K562 (cell line): ENCODE results near the gene CD84. TPM values are rescaled to one million over a fixed set of nuclear protein-coding genes. Genes with fewer than 3 reads are reported as not detected.

Source experiments
- ARID3A ChIP-seq: IDR thresholded peaks from 2 replicates; pipeline ENCODE4 v1.6.1; 2012; ENCODE audit warnings: low read depth, low read length, improper control_type of control experiment, borderline replicate concordance
- ARNT ChIP-seq, 2 experiments: fragments of 450-650 bp; IDR thresholded peaks; 2 replicates each; pipeline ENCODE4 v1.6.1; 2016; ENCODE audit warnings: mild to moderate bottlenecking in 1 of 2
- ATF4 ChIP-seq: fragments of 450-650 bp; formaldehyde crosslinking; IDR thresholded peaks from 2 replicates; pipeline ENCODE4 v1.4.0; 2022; ENCODE audit warnings: mild to moderate bottlenecking, moderate library complexity
- DPF2 ChIP-seq: fragments of 450-650 bp; IDR thresholded peaks from 2 replicates; pipeline ENCODE4 v1.6.1; 2016
- EGR1 ChIP-seq: fragments of 450-650 bp; conservative IDR thresholded peaks from 2 replicates; pipeline ENCODE4 v1.6.1; 2017; ENCODE audit warnings: mild to moderate bottlenecking
- FIP1L1 ChIP-seq: fragments of 200-400 bp; formaldehyde crosslinking; IDR thresholded peaks from 2 replicates; pipeline ENCODE4 v1.6.1; 2018; ENCODE audit warnings: mild to moderate bottlenecking, low read depth, low read length; ENCODE audit not compliant: poor library complexity, severe bottlenecking
- FOXA1 ChIP-seq: fragments of 450-650 bp; IDR thresholded peaks from 2 replicates; pipeline ENCODE4 v1.6.1; 2016; ENCODE audit warnings: mild to moderate bottlenecking, borderline replicate concordance
- GTF2F1 ChIP-seq: IDR thresholded peaks from 2 replicates; pipeline ENCODE4 v1.6.1; 2011; ENCODE audit warnings: low read depth, low read length, improper control_type of control experiment
- HMGN3 ChIP-seq: IDR thresholded peaks from 2 replicates; pipeline ENCODE4 v1.6.1; 2011; ENCODE audit warnings: borderline replicate concordance, low read depth, mild to moderate bottlenecking, mixed read lengths, low read length; ENCODE audit not compliant: insufficient read length; ENCODE audit errors: extremely low read depth
- IFI16 ChIP-seq: fragments of 250-450 bp; sonication (Bioruptor Pico); IDR thresholded peaks from 2 replicates; pipeline ENCODE4 v2.1.2; 2022; ENCODE audit warnings: mild to moderate bottlenecking, inconsistent platforms
- MYNN ChIP-seq, 2 experiments: sonication (generic); formaldehyde crosslinking in 1 of 2; IDR thresholded peaks; 2 replicates each; pipeline versions ENCODE4 v1.5.0 to v1.6.1; 2016 to 2020; ENCODE audit warnings: antibody characterized with exemption in 1 of 2, missing genetic modification reagents in 1 of 2
- NCOA2 ChIP-seq, 2 experiments: fragments of 450-650 bp; IDR thresholded peaks; 2 replicates each; pipeline ENCODE4 v1.6.1; 2018; ENCODE audit warnings: mild to moderate bottlenecking in 2 of 2, moderate library complexity in 1 of 2; ENCODE audit not compliant: partially characterized antibody in 2 of 2
- PHF8 ChIP-seq: fragments of 200-600 bp; sonication (generic); IDR thresholded peaks from 2 replicates; pipeline ENCODE4 v1.6.1; 2012; ENCODE audit warnings: mixed run types, mild to moderate bottlenecking, inconsistent platforms, low read length, moderate library complexity, borderline replicate concordance
- PML ChIP-seq: IDR thresholded peaks from 2 replicates; pipeline ENCODE4 v1.6.1; 2012; ENCODE audit warnings: low read length, inconsistent platforms
- POLR2H ChIP-seq: IDR thresholded peaks from 2 replicates; pipeline ENCODE4 v1.6.1; 2016; ENCODE audit warnings: missing genetic modification characterization, low read depth, mild to moderate bottlenecking, control low read depth, missing compliant biosample characterization, moderate library complexity
- RFX5 ChIP-seq: IDR thresholded peaks from 2 replicates; pipeline ENCODE4 v1.6.1; 2011; ENCODE audit warnings: low read depth, mild to moderate bottlenecking, improper control_type of control experiment, low read length
- YBX1 ChIP-seq: fragments of 450-650 bp; IDR thresholded peaks from 2 replicates; pipeline ENCODE4 v1.7.1; 2016; ENCODE audit warnings: mild to moderate bottlenecking
- ZNF224 ChIP-seq: sonication (generic); formaldehyde crosslinking; IDR thresholded peaks from 2 replicates; pipeline ENCODE4 v1.8.0; 2022; ENCODE audit warnings: mild to moderate bottlenecking, missing genetic modification reagents
- ZNF398 ChIP-seq: fragments of 250-450 bp; sonication (Bioruptor Pico); IDR thresholded peaks from 2 replicates; pipeline ENCODE4 v1.8.0; 2021; ENCODE audit warnings: moderate library complexity, mild to moderate bottlenecking, inconsistent platforms
- ZNF41 ChIP-seq: fragments of 250-450 bp; sonication (Bioruptor Pico); conservative IDR thresholded peaks from 2 replicates; pipeline ENCODE4 v1.4.0; 2020; ENCODE audit warnings: mild to moderate bottlenecking
- ZNF436 ChIP-seq: fragments of 250-450, 450-650 bp; sonication (Bioruptor Pico); formaldehyde crosslinking; IDR thresholded peaks from 2 replicates; pipeline ENCODE4 v1.7.0; 2020; ENCODE audit warnings: mild to moderate bottlenecking
- ZNF699 ChIP-seq: fragments of 250-450 bp; sonication (Bioruptor Pico); IDR thresholded peaks from 2 replicates; pipeline ENCODE4 v1.8.0; 2021; ENCODE audit warnings: mild to moderate bottlenecking, moderate library complexity; ENCODE audit not compliant: insufficient replicate concordance
- ZNF707 ChIP-seq: fragments of 250-450 bp; sonication (Bioruptor Pico); conservative IDR thresholded peaks from 2 replicates; pipeline ENCODE4 v1.8.0; 2022; ENCODE audit warnings: inconsistent platforms, mild to moderate bottlenecking, moderate library complexity
- ZNF780A ChIP-seq: fragments of 250-450 bp; sonication (Bioruptor Pico); IDR thresholded peaks from 2 replicates; pipeline ENCODE4 v1.5.0; 2021; ENCODE audit warnings: mild to moderate bottlenecking
- ZNF79 ChIP-seq: fragments of 250-450 bp; sonication (Bioruptor Pico); IDR thresholded peaks from 2 replicates; pipeline ENCODE4 v1.4.0; 2020; ENCODE audit warnings: low read depth, mild to moderate bottlenecking, moderate library complexity
- polyA plus RNA-seq, 8 experiments: library from polyadenylated mRNA; depleted of rRNA in 4 of 8; stranded (reverse) in 5 of 8; unstranded in 3 of 8; fragments of >200 nt; fragmentation: Nextera tagmentation in 2 of 8; fragmentation: Illumina TruSeq in 1 of 8; extraction: Ambion mirVana in 2 of 8; extraction: Trizol in 1 of 8; gene quantifications; 2 replicates each; pipeline versions ENCODE4 v1.2.1 to v1.2.3, GENCODE V29; 2011 to 2014; ENCODE audit warnings: inconsistent platforms in 1 of 8, missing spikeins in 1 of 8
- total RNA-seq, 7 experiments: library from RNA; depleted of rRNA in 6 of 7; stranded (reverse); fragments of >200 nt in 6 of 7; fragmentation: Illumina TruSeq in 2 of 7; extraction: Trizol in 2 of 7; gene quantifications; 2 replicates each; pipeline versions ENCODE4 v1.2.1 to v1.2.3, GENCODE V29; 2011 to 2021; ENCODE audit warnings: low replicate concordance in 1 of 7

Gene CD84
- total and polyA plus RNA-seq, 9 of the 15 experiments (the other 6 are each of a cell fraction or from before 2014, with no cell fraction given), result 0.82 to 6.8 (median 2.0) TPM

GRCh38 chr1:160539990-160540858, 39.1 kb downstream of the CD84 start (continued):
- TF ChIP-seq ZNF398 (CRISPR knock-in tag), result no peak
- TF ChIP-seq ZNF41, result peak; percentile 81; the same call in 1 of the 2 replicates
- TF ChIP-seq MYNN (IDR thresholded peaks at IDR 0.05), result peak; percentile 96
- no peak for TF ChIP-seq MYNN (CRISPR knock-in tag; IDR thresholded peaks at IDR 0.05)
- no peak for TF ChIP-seq ZNF436 (CRISPR knock-in tag)
- TF ChIP-seq ZNF780A (CRISPR knock-in tag), result no peak
- no peak; the same call in 1 of the 2 replicates for TF ChIP-seq GTF2F1
- peak; percentile 76 for TF ChIP-seq POLR2H (tag)
- TF ChIP-seq ARID3A, result 0 out of 2 replicates have a peak, but pooled peaks have one; percentile 13
- no peak; the same call in 1 of the 2 replicates for TF ChIP-seq FOXA1
- TF ChIP-seq PML, result peak; percentile 100
- TF ChIP-seq ATF4 (CRISPR knock-in tag), result peak; percentile 89
- no peak for TF ChIP-seq FIP1L1
- no peak for TF ChIP-seq ZNF699 (CRISPR knock-in tag)
- no peak for TF ChIP-seq PHF8
- no peak for TF ChIP-seq ZNF224
- TF ChIP-seq ZNF79, result no peak; the same call in 1 of the 2 replicates
- TF ChIP-seq DPF2, result peak; percentile 100
- TF ChIP-seq YBX1, result no peak
- TF ChIP-seq ARNT (IDR thresholded peaks at IDR 0.05), result peak; percentile 96 to 99
- TF ChIP-seq EGR1, result peak; percentile 86
- TF ChIP-seq ZNF707, result no peak
- TF ChIP-seq IFI16, result no peak
- TF ChIP-seq NCOA2 (IDR thresholded peaks at IDR 0.05; ENCODE audit: partially characterized antibody in 2 of 2), result peak; percentile 93 to 95
- no peak for TF ChIP-seq RFX5
- peak; percentile 100 for TF ChIP-seq HMGN3
